ENCODE measurements around the gene PDE4B.
A peak's percentile ranks its signal among the peaks of the same experiment; 100 is the strongest.

The PDE4B gene

GRCh38 chr1:66143651-66144050 lies 351.0 kb downstream of the PDE4B start:
- DNase-seq: no peak

GRCh38 chr1:66147226-66147835 lies 354.6 kb downstream of the PDE4B start:
- DNase-seq: no peak

- DNase-seq: no peak
These were observed 359.3 kb downstream of the PDE4B start for GRCh38 chr1:66152034-66152433.

- no peak for DNase-seq
These were observed 361.7 kb downstream of the PDE4B start for GRCh38 chr1:66154394-66154793.

- no peak for DNase-seq
These were observed 363.4 kb downstream of the PDE4B start for GRCh38 chr1:66156144-66156543.

GRCh38 chr1:66159800-66160199 lies 367.1 kb downstream of the PDE4B start:
- no peak for DNase-seq

GRCh38 chr1:66160719-66161118 lies 368.0 kb downstream of the PDE4B start:
- no peak for DNase-seq

GRCh38 chr1:66166753-66167152 lies 374.1 kb downstream of the PDE4B start:
- DNase-seq: no peak

- no peak for DNase-seq
These were observed 374.6 kb downstream of the PDE4B start for GRCh38 chr1:66167267-66167666.

- DNase-seq: no peak
These were observed 375.8 kb downstream of the PDE4B start for GRCh38 chr1:66168467-66168887.

- peak in 1 of 6 experiments; percentile 11 for DNase-seq
These were observed 376.4 kb downstream of the PDE4B start for GRCh38 chr1:66168948-66169671.

- DNase-seq: no peak
These were observed 379.6 kb downstream of the PDE4B start for GRCh38 chr1:66172272-66172671.

GRCh38 chr1:66175098-66175497 lies 382.4 kb downstream of the PDE4B start:
- no peak for DNase-seq

- no peak for DNase-seq
These were observed 382.9 kb downstream of the PDE4B start for GRCh38 chr1:66175581-66175980.

- DNase-seq: no peak
These were observed 383.5 kb downstream of the PDE4B start for GRCh38 chr1:66176012-66176715.

- DNase-seq: no peak
These were observed 384.1 kb downstream of the PDE4B start for GRCh38 chr1:66176832-66177231.

- DNase-seq: no peak
These were observed 384.8 kb downstream of the PDE4B start for GRCh38 chr1:66177510-66177909.

GRCh38 chr1:66182026-66182425 lies 389.3 kb downstream of the PDE4B start:
- DNase-seq: peak in 1 of 6 experiments; percentile 6

GRCh38 chr1:66182551-66183178 lies 390.0 kb downstream of the PDE4B start:
- peak in 4 of 6 experiments; percentile 1 to 43 (median 21) for DNase-seq

GRCh38 chr1:66183400-66183799 lies 390.7 kb downstream of the PDE4B start:
- no peak for DNase-seq

- DNase-seq: no peak
These were observed 404.4 kb downstream of the PDE4B start for GRCh38 chr1:66197120-66197519.

GRCh38 chr1:66197785-66198184 lies 405.1 kb downstream of the PDE4B start:
- no peak for DNase-seq

GRCh38 chr1:66206563-66207144 lies 414.0 kb downstream of the PDE4B start:
- no peak for DNase-seq

Data from stimulated activated naive CD4-positive, alpha-beta T cell (primary cell).